CD4-positive, CD25-positive, alpha-beta regulatory T cell (primary cell): ENCODE data around the gene KCNC3. TPM values are rescaled to one million over a fixed set of nuclear protein-coding genes. Genes with fewer than 3 reads are reported as not detected.
A peak's percentile ranks its signal among the peaks of the same experiment; 100 is the strongest.
"Not testable (repeated sequence)": the region's sequence is repeated elsewhere in the genome, so short reads cannot be mapped to it uniquely, and the experiment has no call there.

ENCODE experiments used
- ATAC-seq, 2 donors: fragments of 150-1000 bp; cut with Tn5 transposase; one replicate each; pipeline ENCODE4 v1.10.0; 2021; ENCODE audit warnings: low read depth in 2 of 2, moderate number of reproducible peaks in 2 of 2, moderate library complexity in 1 of 2
- DNase-seq, 3 donors: peaks; one replicate each; pipeline versions ENCODE4 v3.0.0 to v3.0.0-alpha.2; 2012 to 2022; ENCODE audit warnings: mixed read lengths in 1 of 3
- H3K27ac ChIP-seq: one replicate; pipeline ENCODE4 v1.7.0; 2013; ENCODE audit warnings: mild to moderate bottlenecking, low read length; ENCODE audit not compliant: insufficient read depth, poor library complexity, severe bottlenecking
- H3K27me3 ChIP-seq: one replicate; pipeline ENCODE4 v1.7.0; 2013; ENCODE audit warnings: low read length; ENCODE audit not compliant: control insufficient read depth, insufficient read depth
- H3K36me3 ChIP-seq: one replicate; pipeline ENCODE4 v1.7.0; 2013; ENCODE audit warnings: mild to moderate bottlenecking, low read length, moderate library complexity; ENCODE audit not compliant: control insufficient read depth, insufficient read depth
- H3K4me1 ChIP-seq: 2 replicates; pipeline ENCODE4 v1.7.0; 2013; ENCODE audit warnings: mild to moderate bottlenecking, low read length; ENCODE audit not compliant: insufficient read depth, control insufficient read depth, poor library complexity, severe bottlenecking
- H3K4me3 ChIP-seq: one replicate; pipeline ENCODE4 v1.7.0; 2013; ENCODE audit warnings: low read depth, mild to moderate bottlenecking, low read length, moderate library complexity
- H3K9me3 ChIP-seq, 2 experiments: 1 replicate in 1 of 2; 2 replicates in 1 of 2; pipeline ENCODE4 v1.7.0; 2013; ENCODE audit warnings: low read length in 2 of 2, mild to moderate bottlenecking in 1 of 2, moderate library complexity in 1 of 2; ENCODE audit not compliant: control insufficient read depth in 2 of 2
- H3K27ac Mint-ChIP-seq, 3 donors: one replicate each; pipeline ENCODE4 v1.8.0; 2020 to 2022; ENCODE audit warnings: mild to moderate bottlenecking in 3 of 3, mixed read lengths in 3 of 3, moderate library complexity in 2 of 3
- H3K27me3 Mint-ChIP-seq: one replicate; pipeline ENCODE4 v1.8.0; 2022; ENCODE audit warnings: mild to moderate bottlenecking, mixed read lengths
- H3K36me3 Mint-ChIP-seq: one replicate; pipeline ENCODE4 v1.8.0; 2020; ENCODE audit warnings: mixed read lengths
- H3K4me1 Mint-ChIP-seq, 4 donors: one replicate each; pipeline ENCODE4 v1.8.0; 2020 to 2022; ENCODE audit warnings: mixed read lengths in 4 of 4, mild to moderate bottlenecking in 1 of 4
- H3K4me3 Mint-ChIP-seq, 4 donors: one replicate each; pipeline ENCODE4 v1.8.0; 2020 to 2022; ENCODE audit warnings: mild to moderate bottlenecking in 4 of 4, mixed read lengths in 4 of 4, moderate library complexity in 3 of 4
- H3K9me3 Mint-ChIP-seq, 7 donors: one replicate each; pipeline ENCODE4 v1.8.0; 2020 to 2022; ENCODE audit warnings: mixed read lengths in 7 of 7, mild to moderate bottlenecking in 3 of 7, moderate library complexity in 2 of 7
- polyA plus RNA-seq, 4 donors: library from polyadenylated mRNA; unstranded; fragments of 300-500 nt; fragmentation: Illumina TruSeq; gene quantifications; one replicate each; pipeline ENCODE4 v1.2.3, GENCODE V29; 2021
- total RNA-seq: library from RNA; stranded (reverse); gene quantifications from one replicate; pipeline ENCODE4 v1.2.3, GENCODE V29; 2022

KCNC3 gene
- total and polyA plus RNA-seq, 5 donors from 2014 or later = 1.4 TPM; not detected in 4

DNA sequence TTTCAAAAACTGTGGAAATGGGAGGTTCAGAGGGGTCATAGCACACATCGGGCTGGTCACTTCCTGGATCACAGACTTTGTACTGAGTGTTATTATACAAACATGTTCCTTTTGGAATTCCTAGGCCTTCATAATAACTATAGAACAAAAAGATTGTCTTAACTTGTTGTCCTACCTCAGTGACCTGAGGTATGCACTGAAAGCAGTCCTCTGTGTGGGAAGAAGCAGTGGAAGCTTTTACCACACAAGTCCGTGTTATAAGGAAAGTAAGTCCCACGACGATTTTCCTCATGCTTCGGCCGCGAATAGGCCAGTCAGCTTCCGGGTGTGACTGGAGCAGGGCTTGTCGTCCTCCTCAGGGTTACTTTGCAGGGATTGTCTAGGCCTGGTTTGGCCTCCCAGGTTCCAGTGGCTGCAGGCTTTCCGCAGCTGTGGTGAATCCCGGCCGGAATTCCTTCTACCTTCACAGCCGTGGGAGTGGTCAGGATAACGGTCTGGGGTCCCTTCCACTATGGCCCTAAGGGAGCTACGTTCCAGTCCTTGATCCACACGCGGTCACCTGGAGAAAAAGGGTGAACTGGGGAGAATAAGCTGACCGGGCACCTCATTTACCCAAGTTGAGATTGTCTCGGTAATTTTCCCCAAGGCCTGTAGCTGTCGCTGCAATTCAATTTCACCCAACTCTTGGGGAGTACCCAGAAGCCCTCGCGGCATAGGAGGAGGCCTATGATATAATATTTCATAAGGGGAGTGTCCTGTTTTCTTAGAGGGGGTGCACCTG is 20.3 kb upstream of the KCNC3 start:
- Mint-ChIP-seq H3K9me3 (peaks cover 0 to 5% (median 0%) of the 10 kb centered on the region in 7 donors), H3K36me3 (peaks cover 9% of the 10 kb centered on the region), H3K4me1 (peaks cover 6 to 20% (median 14%) of the 10 kb centered on the region in 4 donors), H3K27me3 (peaks cover 14% of the 10 kb centered on the region), H3K4me3 (peak overlapping the region in 1 of 4 donors; percentile 50), H3K27ac (peak overlapping the region in 1 of 3 donors; percentile 76)
- no peaks in the 10 kb centered on the region for H3K36me3 ChIP-seq
- ATAC-seq (no peak), DNase-seq (no peak)
- no peaks in the 10 kb centered on the region for H3K9me3 ChIP-seq
- H3K4me3 ChIP-seq = no peak overlapping the region
- no peaks in the 10 kb centered on the region for H3K27me3 ChIP-seq
- H3K27ac ChIP-seq = no peak overlapping the region
- H3K4me1 ChIP-seq = peaks cover 4% of the 10 kb centered on the region

- not testable (repeated sequence) for H3K36me3 Mint-ChIP-seq, H3K9me3 ChIP-seq, ATAC-seq, H3K27me3 Mint-ChIP-seq, H3K27me3 ChIP-seq, H3K4me1 ChIP-seq, H3K36me3 ChIP-seq, H3K9me3 Mint-ChIP-seq, H3K27ac ChIP-seq
- H3K4me3 ChIP-seq = peak overlapping the region; percentile 55
- Mint-ChIP-seq H3K27ac (peak overlapping the region; percentile 79 to 96 (median 92)), H3K4me1 (peaks cover 6 to 20% (median 14%) of the 10 kb centered on the region in 4 donors), H3K4me3 (peak overlapping the region; percentile 14 to 87 (median 58))
- peak in 1 of 3 donors; percentile 58 for DNase-seq
These were observed 18.0 kb upstream of the KCNC3 start for GRCh38 chr19:50347089-50347581.

GRCh38 chr19:50344661-50345318 is 15.6 kb upstream of the KCNC3 start:
- ATAC-seq = peak; percentile 32 to 39

GRCh38 chr19:50341091-50341564 is 12.0 kb upstream of the KCNC3 start:
- H3K27ac ChIP-seq = no peak overlapping the region
- H3K4me3 ChIP-seq = no peak overlapping the region
- no peak overlapping the region for H3K4me3 Mint-ChIP-seq

More at GRCh38 chr19:50344661-50345318, 15.6 kb upstream of the KCNC3 start:
- Mint-ChIP-seq H3K4me1 (peaks cover 6 to 20% (median 14%) of the 10 kb centered on the region in 4 donors), H3K27me3 (peaks cover 7% of the 10 kb centered on the region), H3K9me3 (peaks cover 0 to 7% (median 2%) of the 10 kb centered on the region in 7 donors), H3K36me3 (peaks cover 9% of the 10 kb centered on the region), H3K4me3 (no peak overlapping the region), H3K27ac (no peak overlapping the region)
- Histone ChIP-seq H3K4me1 (peaks cover 4% of the 10 kb centered on the region), H3K9me3 (no peaks in the 10 kb centered on the region), H3K27ac (no peak overlapping the region), H3K36me3 (no peaks in the 10 kb centered on the region), H3K4me3 (no peak overlapping the region), H3K27me3 (no peaks in the 10 kb centered on the region)
- no peak for DNase-seq

DNA sequence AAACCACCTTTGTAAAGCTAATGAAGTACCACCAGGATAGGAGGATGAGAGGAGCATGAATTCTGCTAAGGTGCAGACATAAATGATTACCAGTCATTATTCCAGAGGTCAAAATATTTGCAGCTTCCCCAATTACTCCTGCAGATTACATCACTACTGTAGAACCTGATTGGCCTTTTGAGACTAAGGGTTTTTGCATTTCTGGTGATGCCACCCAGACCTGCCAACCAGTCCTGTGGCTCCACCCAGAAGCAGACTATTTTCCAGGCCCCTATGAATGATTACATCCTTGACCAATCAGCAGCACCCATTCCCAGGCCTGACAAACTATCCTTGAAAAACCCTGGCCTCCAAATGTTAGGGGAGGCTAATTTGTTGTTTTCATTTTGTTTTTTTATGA is 11.2 kb upstream of the KCNC3 start:
- peaks cover 0 to 2% (median under 1%) of the 10 kb centered on the region in 4 donors for H3K4me1 Mint-ChIP-seq
- no peak for DNase-seq
- no peak overlapping the region for H3K27ac ChIP-seq
- H3K36me3 Mint-ChIP-seq = peaks cover 7% of the 10 kb centered on the region
- H3K27me3 Mint-ChIP-seq = peaks cover 9% of the 10 kb centered on the region
- no peak overlapping the region for H3K4me3 Mint-ChIP-seq
- H3K4me3 ChIP-seq = no peak overlapping the region
- peaks cover 0 to 7% (median 0%) of the 10 kb centered on the region in 7 donors for H3K9me3 Mint-ChIP-seq
- ATAC-seq = no peak
- H3K9me3 ChIP-seq = no peaks in the 10 kb centered on the region
- H3K27me3 ChIP-seq = no peaks in the 10 kb centered on the region
- no peaks in the 10 kb centered on the region for H3K36me3 ChIP-seq
- H3K4me1 ChIP-seq = no peaks in the 10 kb centered on the region
- peak overlapping the region in 1 of 3 donors; percentile 82 for H3K27ac Mint-ChIP-seq

More at GRCh38 chr19:50341091-50341564, 12.0 kb upstream of the KCNC3 start:
- peaks cover 5% of the 10 kb centered on the region for H3K27me3 Mint-ChIP-seq
- peaks cover 3% of the 10 kb centered on the region for H3K36me3 Mint-ChIP-seq
- DNase-seq (no peak), ATAC-seq (peak; percentile 49 to 50)
- Histone ChIP-seq H3K27me3 (no peaks in the 10 kb centered on the region), H3K36me3 (no peaks in the 10 kb centered on the region), H3K9me3 (no peaks in the 10 kb centered on the region), H3K4me1 (no peaks in the 10 kb centered on the region)
- no peak overlapping the region for H3K27ac Mint-ChIP-seq
- H3K4me1 Mint-ChIP-seq = peaks cover 0 to 6% (median 0%) of the 10 kb centered on the region in 4 donors
- H3K9me3 Mint-ChIP-seq = peaks cover 0 to 7% (median 0%) of the 10 kb centered on the region in 7 donors

- not testable (repeated sequence) for H3K27me3 ChIP-seq, H3K9me3 ChIP-seq, H3K4me3 ChIP-seq, ATAC-seq, H3K36me3 Mint-ChIP-seq, H3K27ac Mint-ChIP-seq, DNase-seq, H3K9me3 Mint-ChIP-seq, H3K36me3 ChIP-seq, H3K27ac ChIP-seq, H3K4me3 Mint-ChIP-seq
- peaks cover 23% of the 10 kb centered on the region for H3K4me1 ChIP-seq
- peaks cover 11% of the 10 kb centered on the region for H3K27me3 Mint-ChIP-seq
- H3K4me1 Mint-ChIP-seq = peaks cover 0 to 26% (median 9%) of the 10 kb centered on the region in 4 donors
These were observed 7.9 kb upstream of the KCNC3 start for GRCh38 chr19:50337031-50337430.

DNA sequence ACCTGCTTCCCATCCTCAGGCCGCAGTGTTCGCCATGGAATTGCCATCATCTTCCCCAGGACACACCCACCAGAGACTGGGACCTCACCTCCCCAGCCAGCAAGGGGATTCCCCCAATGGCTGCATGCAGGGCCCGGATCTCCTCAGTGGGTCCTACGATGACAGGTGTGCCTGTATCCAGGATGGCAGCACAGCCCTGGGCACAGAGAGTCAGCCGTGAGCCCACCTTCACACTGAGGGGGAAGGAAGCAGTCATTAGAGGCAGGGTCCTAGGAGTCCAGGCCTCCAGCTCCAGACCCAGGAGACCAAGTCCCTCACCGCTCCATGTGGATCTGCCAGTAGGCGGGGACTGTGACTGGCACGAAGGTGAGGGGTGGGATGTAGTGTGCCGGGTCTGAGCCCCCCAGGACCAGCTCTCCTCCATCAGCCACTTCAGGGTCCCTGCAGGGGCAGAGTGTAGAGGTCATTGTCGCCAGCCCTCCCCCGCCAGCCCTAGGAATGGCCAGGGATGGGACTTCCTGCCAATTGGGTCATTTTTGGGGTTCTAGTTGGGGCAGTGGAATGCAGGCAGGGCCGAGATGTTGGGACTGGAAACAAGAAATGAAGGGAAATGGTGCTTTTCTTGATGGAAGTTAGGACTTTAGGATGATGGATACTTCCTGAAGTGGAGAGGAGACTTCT is 5.7 kb upstream of the KCNC3 start:
- Histone ChIP-seq H3K9me3 (peaks cover 0 to 6% of the 10 kb centered on the region in 2 experiments), H3K4me3 (no peak overlapping the region), H3K4me1 (peaks cover 43% of the 10 kb centered on the region), H3K36me3 (no peaks in the 10 kb centered on the region), H3K27ac (no peak overlapping the region), H3K27me3 (no peaks in the 10 kb centered on the region)
- peaks cover 0 to 4% (median 0%) of the 10 kb centered on the region in 7 donors for H3K9me3 Mint-ChIP-seq
- H3K27ac Mint-ChIP-seq = peak overlapping the region in 1 of 3 donors; percentile 48
- H3K4me3 Mint-ChIP-seq = peak overlapping the region; percentile 62 to 92 (median 72)
- H3K27me3 Mint-ChIP-seq = peaks cover 15% of the 10 kb centered on the region
- no peak for ATAC-seq
- H3K4me1 Mint-ChIP-seq = peaks cover 0 to 45% (median 25%) of the 10 kb centered on the region in 4 donors
- no peak for DNase-seq
- H3K36me3 Mint-ChIP-seq = peaks cover 4% of the 10 kb centered on the region
